ENCODE data around the gene TRMT61A. TPM values are rescaled to one million over a fixed set of nuclear protein-coding genes. Genes with fewer than 3 reads are reported as not detected.

The TRMT61A gene
- polyA plus RNA-seq, 1 donor from 2014 or later = 12.6 TPM

DNA sequence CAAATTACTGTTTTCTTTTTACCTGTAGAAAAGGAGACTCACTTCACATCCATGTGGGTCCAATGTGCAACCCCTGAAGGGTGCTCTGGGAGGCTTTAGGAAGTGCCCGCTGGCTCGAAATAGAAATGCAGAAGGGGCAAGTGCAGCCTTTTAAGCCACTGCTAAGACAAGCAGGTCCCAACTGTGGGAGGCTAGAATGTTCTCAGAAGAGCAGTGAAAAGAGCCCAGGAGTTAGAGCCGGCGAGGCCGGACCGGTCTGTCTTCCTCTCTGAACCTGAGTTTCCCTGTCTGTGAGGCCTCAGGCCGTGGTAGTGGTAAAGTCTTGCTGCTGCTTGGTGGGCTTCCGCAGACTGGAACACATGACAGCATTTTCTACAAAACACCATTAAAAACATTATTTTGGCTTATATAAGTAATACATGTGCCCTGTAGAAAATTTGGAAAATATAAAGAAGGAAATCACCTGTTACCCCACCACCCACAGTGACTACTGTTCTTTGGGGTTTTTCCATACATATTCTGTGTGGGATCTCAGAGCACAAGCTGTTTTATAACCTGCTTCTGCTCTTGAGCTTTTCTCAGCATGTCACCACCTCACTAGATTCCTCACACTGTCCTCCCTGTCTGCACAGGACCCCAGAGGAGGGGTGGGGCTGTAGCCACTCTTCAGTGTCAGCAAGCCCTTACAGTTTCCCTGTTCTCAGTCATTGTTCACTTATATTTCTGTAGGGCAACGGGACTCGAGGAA is 12.4 kb upstream of the TRMT61A start:
- Mint-ChIP-seq H3K4me1 (peaks cover 0 to 4% (median 1%) of the 10 kb centered on the region in 3 donors), H3K27me3 (peaks cover 9% of the 10 kb centered on the region), H3K27ac (no peak overlapping the region), H3K9me3 (no peaks in the 10 kb centered on the region), H3K4me3 (peak overlapping the region in 1 of 4 donors; percentile 12), H3K36me3 (no peaks in the 10 kb centered on the region)

DNA sequence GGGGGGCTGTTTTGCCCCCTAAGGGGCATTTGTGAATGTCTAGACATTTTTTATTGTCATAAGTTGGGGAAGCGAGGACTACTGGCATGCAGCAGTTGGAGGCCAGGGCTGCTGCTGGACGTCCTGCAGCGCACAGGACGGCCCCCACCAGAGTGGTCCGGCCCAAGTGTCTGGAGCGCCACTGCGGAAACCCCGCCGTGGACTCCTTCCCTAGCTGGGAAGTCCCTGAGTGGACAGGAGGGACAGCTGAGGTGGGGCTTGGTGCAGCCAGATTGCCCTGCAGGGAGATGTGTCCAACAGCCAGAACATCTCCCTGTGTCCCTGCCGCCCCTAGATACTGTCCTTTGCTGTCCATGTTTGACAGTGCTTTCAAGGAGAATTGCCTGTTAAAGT is 11.8 kb upstream of the TRMT61A start:
- Mint-ChIP-seq H3K4me1 (peaks cover 0 to 4% (median 1%) of the 10 kb centered on the region in 3 donors), H3K27me3 (peaks cover 10% of the 10 kb centered on the region), H3K9me3 (no peaks in the 10 kb centered on the region), H3K4me3 (no peak overlapping the region), H3K36me3 (no peaks in the 10 kb centered on the region), H3K27ac (no peak overlapping the region)

DNA sequence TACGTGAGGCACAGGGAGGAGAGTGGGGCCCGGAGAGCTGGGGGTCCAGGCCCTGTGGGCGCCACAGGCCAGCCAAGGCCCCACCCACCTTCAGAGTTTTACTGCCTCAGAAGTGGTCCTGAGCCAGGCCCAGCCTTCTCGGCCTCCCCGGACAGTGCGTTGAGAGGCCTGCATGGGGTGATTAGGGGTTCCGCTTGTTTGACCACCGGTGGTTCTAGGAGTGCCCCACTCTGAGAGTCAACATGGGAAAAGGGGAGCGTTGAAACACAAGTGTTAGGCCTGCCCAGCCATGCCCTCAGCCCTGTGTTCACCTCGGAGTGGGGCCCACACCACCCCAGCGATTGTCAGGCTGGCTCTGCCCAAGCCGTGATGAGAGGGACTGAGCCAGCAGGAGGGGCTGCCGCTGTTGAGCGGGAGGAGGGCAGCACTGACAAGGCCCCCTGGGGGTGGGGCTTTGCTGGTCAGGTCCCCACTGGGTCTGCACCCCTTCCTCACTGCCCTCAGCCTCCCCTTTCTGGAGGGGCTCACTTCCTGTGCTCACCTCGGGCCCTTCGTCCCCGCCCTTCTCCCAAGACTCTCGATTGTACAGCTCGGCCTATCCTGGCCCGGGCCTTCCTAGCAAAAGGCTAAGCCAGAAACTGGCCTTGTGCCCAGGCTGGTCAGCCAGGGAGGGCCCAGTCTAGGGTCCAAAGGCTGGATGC is 11.1 kb upstream of the TRMT61A start:
- Mint-ChIP-seq H3K4me1 (peaks cover 0 to 4% (median 1%) of the 10 kb centered on the region in 3 donors), H3K27me3 (peaks cover 11% of the 10 kb centered on the region), H3K4me3 (no peak overlapping the region), H3K9me3 (no peaks in the 10 kb centered on the region), H3K27ac (no peak overlapping the region), H3K36me3 (no peaks in the 10 kb centered on the region)

- Mint-ChIP-seq H3K27me3 (peaks cover 13% of the 10 kb centered on the region), H3K4me1 (peaks cover 1 to 4% (median 2%) of the 10 kb centered on the region in 3 donors), H3K36me3 (no peaks in the 10 kb centered on the region), H3K4me3 (peak overlapping the region in 1 of 4 donors; percentile 80), H3K9me3 (no peaks in the 10 kb centered on the region), H3K27ac (no peak overlapping the region)
These were observed 10.5 kb upstream of the TRMT61A start for GRCh38 chr14:103518422-103519042.

GRCh38 chr14:103519043-103519836 is 9.8 kb upstream of the TRMT61A start:
- Mint-ChIP-seq H3K9me3 (no peaks in the 10 kb centered on the region), H3K4me1 (peaks cover 1 to 9% (median 4%) of the 10 kb centered on the region in 3 donors), H3K27ac (peak overlapping the region in 1 of 3 donors; percentile 39), H3K4me3 (peak overlapping the region in 3 of 4 donors; percentile 36 to 90 (median 80)), H3K36me3 (no peaks in the 10 kb centered on the region), H3K27me3 (peaks cover 13% of the 10 kb centered on the region)

DNA sequence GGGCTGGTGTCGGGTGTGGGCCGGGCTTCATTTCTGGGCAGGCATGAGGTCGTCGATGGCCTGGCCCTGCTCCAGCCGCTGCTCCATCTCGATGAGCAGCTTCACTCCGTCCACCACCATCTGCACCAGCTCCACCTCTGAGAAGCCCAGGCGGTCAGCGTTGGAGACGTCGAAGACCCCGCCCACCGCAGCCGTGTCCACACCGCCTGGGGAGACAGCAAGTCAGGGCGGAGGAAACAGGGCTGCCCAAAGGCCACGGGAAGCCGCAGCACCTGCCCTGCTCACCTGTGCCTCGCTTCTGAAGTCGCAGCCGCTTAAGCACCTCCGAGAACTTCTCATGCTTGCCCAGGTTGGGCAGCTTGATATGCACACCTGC is 9.2 kb upstream of the TRMT61A start:
- Mint-ChIP-seq H3K4me1 (peaks cover 1 to 9% (median 1%) of the 10 kb centered on the region in 3 donors), H3K36me3 (no peaks in the 10 kb centered on the region), H3K27ac (peak overlapping the region in 1 of 3 donors; percentile 39), H3K27me3 (peaks cover 13% of the 10 kb centered on the region), H3K9me3 (no peaks in the 10 kb centered on the region), H3K4me3 (peak overlapping the region in 2 of 4 donors; percentile 80 to 85)

DNA sequence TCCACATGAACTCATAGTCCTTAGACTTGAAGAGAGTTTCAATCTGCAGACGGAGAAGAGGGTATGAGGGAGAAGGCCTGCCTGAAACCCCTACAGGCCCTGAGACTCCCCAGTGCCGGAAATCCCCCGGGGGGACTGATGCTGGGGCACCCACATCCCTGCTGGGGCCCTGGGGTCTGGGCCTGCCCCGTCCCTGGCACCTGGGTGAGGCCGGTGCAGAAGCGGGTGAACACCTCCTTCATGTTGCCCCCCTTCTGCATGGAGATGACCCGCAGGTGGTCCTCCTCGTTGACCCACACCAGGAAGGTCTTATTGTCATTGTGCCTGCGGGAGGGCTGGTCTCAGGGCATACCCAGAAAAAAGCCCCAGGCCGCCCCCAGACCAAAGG is 8.7 kb upstream of the TRMT61A start:
- H3K4me1 Mint-ChIP-seq = peaks cover 1 to 9% (median 1%) of the 10 kb centered on the region in 3 donors
- no peaks in the 10 kb centered on the region for H3K36me3 Mint-ChIP-seq
- no peaks in the 10 kb centered on the region for H3K9me3 Mint-ChIP-seq
- peak overlapping the region in 1 of 3 donors; percentile 39 for H3K27ac Mint-ChIP-seq
- peaks cover 13% of the 10 kb centered on the region for H3K27me3 Mint-ChIP-seq
- peak overlapping the region; percentile 62 to 85 (median 80) for H3K4me3 Mint-ChIP-seq

GRCh38 chr14:103520657-103521437 is 8.1 kb upstream of the TRMT61A start:
- H3K36me3 Mint-ChIP-seq = no peaks in the 10 kb centered on the region
- peaks cover 13% of the 10 kb centered on the region for H3K27me3 Mint-ChIP-seq
- H3K9me3 Mint-ChIP-seq = no peaks in the 10 kb centered on the region
- H3K4me3 Mint-ChIP-seq = peak overlapping the region in 3 of 4 donors; percentile 62 to 85 (median 81)
- peaks cover 1 to 9% (median 1%) of the 10 kb centered on the region in 3 donors for H3K4me1 Mint-ChIP-seq
- peak overlapping the region in 1 of 3 donors; percentile 39 for H3K27ac Mint-ChIP-seq

- Mint-ChIP-seq H3K4me3 (peak overlapping the region in 3 of 4 donors; percentile 41 to 77 (median 70)), H3K27me3 (peaks cover 13% of the 10 kb centered on the region), H3K4me1 (peaks cover 1 to 9% (median 1%) of the 10 kb centered on the region in 3 donors), H3K9me3 (no peaks in the 10 kb centered on the region), H3K27ac (no peak overlapping the region), H3K36me3 (no peaks in the 10 kb centered on the region)
These were observed 7.5 kb upstream of the TRMT61A start for GRCh38 chr14:103521438-103521950.

DNA sequence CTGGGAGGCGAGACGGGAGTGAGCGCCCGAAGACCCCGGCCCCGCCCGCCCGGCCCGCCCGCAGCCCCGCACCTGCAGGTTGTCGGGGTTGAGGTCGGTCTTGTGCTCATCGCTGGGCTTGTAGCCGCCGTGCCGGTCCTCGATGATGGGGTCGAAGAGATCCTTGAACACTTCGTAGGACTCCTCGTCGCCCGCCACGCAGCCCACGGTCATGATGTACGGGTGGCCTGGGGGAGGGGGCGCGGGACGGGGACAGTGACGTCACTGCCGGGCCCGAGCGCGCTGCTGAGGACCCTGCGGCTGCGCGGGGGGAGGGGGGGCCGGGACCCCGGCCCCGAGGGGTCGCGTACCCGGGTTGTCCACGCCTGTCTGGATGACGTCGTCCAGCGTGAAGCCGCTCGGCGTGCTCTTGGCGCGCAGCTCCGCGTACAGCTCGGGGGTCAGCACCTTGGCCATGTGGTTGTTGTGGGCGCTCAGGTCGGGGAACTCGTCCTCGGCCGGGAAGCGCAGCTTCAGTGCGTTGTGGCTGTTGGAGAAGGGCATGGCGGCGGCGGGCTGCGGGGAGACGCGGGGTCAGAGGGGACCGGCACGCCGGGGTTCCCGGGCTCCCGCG is 6.9 kb upstream of the TRMT61A start:
- Mint-ChIP-seq H3K27ac (no peak overlapping the region), H3K9me3 (no peaks in the 10 kb centered on the region), H3K27me3 (peaks cover 13% of the 10 kb centered on the region), H3K36me3 (no peaks in the 10 kb centered on the region), H3K4me1 (peaks cover 3 to 11% (median 3%) of the 10 kb centered on the region in 3 donors), H3K4me3 (peak overlapping the region in 3 of 4 donors; percentile 65 to 73 (median 70))

GRCh38 chr14:103522649-103523574 is 6.1 kb upstream of the TRMT61A start, which contains the start of gene CKB:
Gene CKB, minus strand, starts transcription at chr14:103522830. Its CDS starts 337 bp downstream, at chr14:103522493.
- Mint-ChIP-seq H3K9me3 (no peaks in the 10 kb centered on the region), H3K27ac (peak within 1 kb of the TSS in 1 of 3 donors; percentile 90), H3K36me3 (no peaks in the 10 kb centered on the region), H3K27me3 (peaks cover 13% of the 10 kb centered on the region), H3K4me3 (peak within 1 kb of the TSS; percentile 64 to 73 (median 68)), H3K4me1 (peaks cover 10 to 17% (median 11%) of the 10 kb centered on the region in 3 donors)

DNA sequence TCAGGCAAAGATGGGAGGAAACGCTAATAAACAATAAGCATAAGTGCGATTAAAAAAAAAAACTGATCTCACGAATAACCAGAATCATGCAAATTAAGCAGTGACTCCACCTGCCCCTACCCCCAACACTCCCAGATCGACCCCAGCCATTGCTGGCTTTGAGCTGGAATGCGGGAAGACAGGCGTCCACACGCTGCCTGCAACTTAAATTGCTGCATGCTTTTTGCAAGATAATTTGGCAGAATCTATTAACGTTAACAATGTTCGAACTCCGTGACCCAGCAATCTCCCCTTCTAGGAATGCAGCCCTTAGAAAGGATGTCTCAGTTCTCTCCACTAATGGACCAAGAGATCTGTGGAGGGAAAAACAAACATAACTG is 5.4 kb upstream of the TRMT61A start:
- Mint-ChIP-seq H3K9me3 (no peaks in the 10 kb centered on the region), H3K27me3 (peaks cover 13% of the 10 kb centered on the region), H3K4me1 (peaks cover 10 to 17% (median 16%) of the 10 kb centered on the region in 3 donors), H3K36me3 (no peaks in the 10 kb centered on the region), H3K4me3 (peak overlapping the region; percentile 7 to 64 (median 24)), H3K27ac (peak overlapping the region in 1 of 3 donors; percentile 90)
